Right lobe of liver (tissue), 6 donors: ENCODE results near the gene WSCD2. TPM values are rescaled to one million over a fixed set of nuclear protein-coding genes. Genes with fewer than 3 reads are reported as not detected.

Source experiments
- ATAC-seq, 4 donors: fragments of 200-7000 bp; cut with Tn5 transposase; one replicate each; pipeline ENCODE4 v1.9.1; 2020; ENCODE audit warnings: mild to moderate bottlenecking in 4 of 4, moderate library complexity in 4 of 4
- DNase-seq, 3 donors: peaks; one replicate each; pipeline ENCODE4 v3.0.0-alpha.2; 2020
- H3K27ac ChIP-seq, 3 donors: fragments of 200-600 bp; one replicate each; pipeline ENCODE4 v1.8.0; 2022
- H3K27me3 ChIP-seq, 2 donors: fragments of 200-600 bp; one replicate each; pipeline ENCODE4 v1.8.0; 2022
- H3K36me3 ChIP-seq, 4 donors: fragments of 200-600 bp; sonication (generic) in 1 of 4; one replicate each; pipeline versions ENCODE4 v1.5.1 to v1.8.0; 2017 to 2022; ENCODE audit warnings: control low read depth in 1 of 4
- H3K4me1 ChIP-seq, 4 donors: fragments of 200-600 bp; sonication (generic) in 1 of 4; one replicate each; pipeline versions ENCODE4 v1.5.1 to v1.8.0; 2017 to 2022; ENCODE audit warnings: control low read depth in 1 of 4
- H3K4me3 ChIP-seq, 3 donors: fragments of 200-600 bp; one replicate each; pipeline ENCODE4 v1.8.0; 2022
- H3K9me3 ChIP-seq, 4 donors: fragments of 200-600 bp; sonication (generic) in 1 of 4; one replicate each; pipeline versions ENCODE4 v1.5.1 to v1.8.0; 2017 to 2022; ENCODE audit warnings: control low read depth in 1 of 4
- CTCF ChIP-seq, 4 donors: fragments of 200-600 bp in 3 of 4; fragments of 450-650 bp in 1 of 4; IDR thresholded peaks; one replicate each; pipeline versions ENCODE4 v1.5.1 to v1.8.0; 2016 to 2022; ENCODE audit warnings: antibody characterized with exemption in 4 of 4, mild to moderate bottlenecking in 2 of 4
- POLR2A ChIP-seq: fragments of 450-650 bp; IDR thresholded peaks from one replicate; pipeline ENCODE4 v1.6.1; 2017; ENCODE audit warnings: antibody characterized with exemption, mild to moderate bottlenecking
- WGBS: methylation state at CpG from one replicate; pipeline ENCODE4 v1.1.6; 2018; ENCODE audit warnings: low coverage, low lambda C conversion rate; ENCODE audit not compliant: insufficient coverage; ENCODE audit errors: missing lambda C conversion rate; 5-methylcytosine and 5-hydroxymethylcytosine counted together
- intact Hi-C, 2 donors: fragments of 100-400 bp; cut with DNase I; formaldehyde crosslinking; loops; one replicate each; pipeline versions ENCODE4 v1.11.2 to v1.14.1; 2022
- total RNA-seq, 6 experiments: library from RNA; depleted of rRNA in 2 of 6; stranded (reverse); fragments of >200 nt in 2 of 6; fragmentation: NEBNext Ultra II Directional in 3 of 6; extraction: Animal tissue kit (Norgen Biotek cat#: 25700) in 3 of 6; gene quantifications; one replicate each; pipeline versions ENCODE4 v1.1.0 to v1.2.4, GENCODE V29; 2016 to 2023
- donor health status: DM: no; HTN: yes; CAD: no.
- donor health status: DM: no; HTN: no; CAD: no.
- donor health status: DM: no; HTN: no; CAD: no.
- donor health status: DM: no; HTN: yes; CAD: no.
- donor health status: DM: no; HTN: yes; CAD: no.

The WSCD2 gene
- total RNA-seq, 6 experiments from 2014 or later = not detected

GRCh38 chr12:108226866-108227265, 97.8 kb downstream of the WSCD2 start:
- ATAC-seq (no peak), DNase-seq (no peak)
- WGBS = 53% methylated on average over 3 of the region's 8 CpGs
- no peaks in the 10 kb centered on the region for H3K9me3 ChIP-seq
- intact Hi-C loops = no loop called here
- no peak overlapping the region for H3K4me3 ChIP-seq
- H3K36me3 ChIP-seq = no peaks in the 10 kb centered on the region
- no peaks in the 10 kb centered on the region for H3K27me3 ChIP-seq
- no peaks in the 10 kb centered on the region for H3K4me1 ChIP-seq
- TF ChIP-seq CTCF (IDR thresholded peaks at IDR 0.05) = no peak
- no peak for TF ChIP-seq POLR2A
- H3K27ac ChIP-seq = no peak overlapping the region

- no peaks in the 10 kb centered on the region for H3K27me3 ChIP-seq
- 35% methylated on average over 4 of the region's 4 CpGs for WGBS
- ATAC-seq (no peak), DNase-seq (no peak)
- H3K9me3 ChIP-seq = no peaks in the 10 kb centered on the region
- H3K27ac ChIP-seq = no peak overlapping the region
- H3K4me3 ChIP-seq = no peak overlapping the region
- no peaks in the 10 kb centered on the region for H3K36me3 ChIP-seq
- H3K4me1 ChIP-seq = no peaks in the 10 kb centered on the region
- TF ChIP-seq POLR2A (no peak), CTCF (IDR thresholded peaks at IDR 0.05) (no peak)
- intact Hi-C loops = no loop called here
Observed at GRCh38 chr12:108228746-108229145, 99.7 kb downstream of the WSCD2 start.

DNA sequence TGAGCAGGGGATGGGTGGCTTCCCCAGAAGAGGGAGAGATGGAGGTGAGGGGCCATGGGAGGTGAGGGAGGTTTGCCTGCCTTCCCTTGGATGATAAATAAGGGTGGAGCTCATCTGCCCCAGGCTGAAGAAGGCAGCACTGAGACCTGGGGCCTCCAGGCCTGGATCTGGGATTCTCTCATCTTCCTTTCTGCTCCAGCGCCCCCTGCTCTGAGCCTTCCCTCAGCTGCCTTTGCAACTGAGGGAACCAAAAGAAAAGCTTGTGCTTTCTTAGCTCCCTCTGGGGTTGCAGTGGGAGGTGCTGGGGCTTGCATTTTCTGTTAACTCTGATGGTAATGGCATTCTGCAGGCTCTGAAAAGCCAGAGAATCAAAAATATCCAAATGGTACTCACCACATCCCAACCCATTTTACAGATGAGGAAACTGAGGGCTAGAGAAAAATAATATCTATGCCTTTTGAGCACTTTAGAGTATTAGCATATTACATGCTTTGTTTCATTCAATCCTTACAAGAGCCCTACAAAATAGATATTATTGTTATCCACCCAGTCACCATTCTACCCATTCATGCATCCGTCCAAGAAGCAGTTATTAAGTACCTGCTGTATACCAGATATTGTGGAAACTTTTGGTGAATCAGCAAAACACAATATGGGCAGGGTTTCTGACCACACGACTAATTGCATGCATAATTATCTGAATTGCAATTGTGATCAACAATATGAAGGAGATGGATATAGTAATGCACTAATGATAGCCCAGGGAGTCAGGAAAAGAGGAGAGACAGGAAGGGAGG, 102.2 kb downstream of the WSCD2 start:
- no peak for TF ChIP-seq CTCF (IDR thresholded peaks at IDR 0.05)
- no peak for TF ChIP-seq POLR2A
- ATAC-seq (no peak), DNase-seq (no peak)
- Histone ChIP-seq H3K9me3 (no peaks in the 10 kb centered on the region), H3K36me3 (no peaks in the 10 kb centered on the region), H3K4me1 (no peaks in the 10 kb centered on the region), H3K4me3 (no peak overlapping the region), H3K27ac (no peak overlapping the region), H3K27me3 (no peaks in the 10 kb centered on the region)
- intact Hi-C loops = no loop called here
- 25% methylated on average over 3 of the region's 3 CpGs for WGBS

DNA sequence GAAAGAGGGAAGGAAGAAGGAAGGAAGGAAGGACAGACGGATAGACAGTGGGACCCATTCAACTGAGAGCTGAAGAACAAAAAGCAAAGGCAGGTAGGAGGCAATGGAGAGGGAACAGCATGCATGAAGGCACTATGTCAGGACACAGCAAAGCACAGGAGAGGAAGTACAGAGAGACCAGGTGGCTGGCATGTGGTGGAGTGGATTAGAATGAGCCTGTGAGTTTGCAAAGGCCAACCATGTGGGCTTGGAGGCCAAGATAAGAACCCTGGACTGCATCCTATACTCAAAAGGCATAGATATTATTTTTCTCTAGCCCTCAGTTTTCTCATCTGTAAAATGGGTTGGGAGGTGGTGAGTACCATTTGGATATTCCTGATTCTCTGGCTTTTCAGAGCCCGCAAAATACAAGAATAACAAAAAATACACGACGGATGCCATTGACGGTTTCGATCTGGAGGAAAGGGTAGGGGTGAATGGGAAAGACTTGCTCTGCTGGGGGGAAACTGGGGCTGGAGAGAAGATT, 102.9 kb downstream of the WSCD2 start:
- ATAC-seq (no peak), DNase-seq (no peak)
- no peak for TF ChIP-seq POLR2A
- no peak for TF ChIP-seq CTCF (IDR thresholded peaks at IDR 0.05)
- WGBS = 91% methylated on average over 6 of the region's 6 CpGs
- Histone ChIP-seq H3K4me1 (no peaks in the 10 kb centered on the region), H3K4me3 (no peak overlapping the region), H3K27ac (no peak overlapping the region), H3K36me3 (no peaks in the 10 kb centered on the region), H3K9me3 (no peaks in the 10 kb centered on the region), H3K27me3 (no peaks in the 10 kb centered on the region)
- intact Hi-C loops = no loop called here
